ENCODE results near the gene NUDT12.

NUDT12 gene

DNA sequence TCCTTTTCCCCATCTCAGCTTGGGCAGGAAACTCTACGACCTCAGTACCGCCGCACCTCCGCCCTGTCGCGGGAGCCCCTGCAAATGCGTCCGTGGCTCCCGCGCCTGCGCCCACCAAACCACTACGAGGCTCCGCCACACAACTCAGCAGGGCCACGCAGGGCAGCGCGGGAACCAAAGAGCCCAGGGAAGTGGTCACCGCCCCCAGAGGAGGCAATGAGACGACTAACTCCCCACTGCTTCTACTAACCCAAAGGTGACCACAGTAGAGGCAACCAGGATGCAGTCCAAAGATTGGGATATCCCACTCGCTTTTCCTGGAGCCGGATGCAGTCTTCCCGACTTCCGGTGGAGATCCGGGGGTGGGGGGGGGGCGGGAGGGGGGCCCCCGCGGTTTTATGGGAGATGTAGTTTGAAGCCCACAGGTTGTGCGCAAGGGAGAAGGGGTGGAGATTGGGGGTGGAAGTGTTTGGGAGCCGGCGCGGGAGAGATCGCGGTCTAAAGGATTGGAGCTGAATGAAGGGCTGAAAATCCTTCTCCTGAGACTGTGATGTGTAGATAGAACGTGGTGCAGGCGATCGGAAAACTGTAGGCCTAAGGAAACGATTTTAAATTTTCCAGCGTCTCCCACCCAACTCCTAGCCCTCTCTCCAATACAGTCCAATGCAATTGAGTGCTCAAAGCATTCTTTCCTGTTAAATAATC lies at the start of gene NUDT12:
NUDT12 (minus strand) TSS at position 337 of the 705 bp plus-strand sequence. CDS start 2,541 bp downstream, outside the sequence.
- DNase-seq (ENCODE audit: low read depth, low spot score), result peak; percentile 71

DNA sequence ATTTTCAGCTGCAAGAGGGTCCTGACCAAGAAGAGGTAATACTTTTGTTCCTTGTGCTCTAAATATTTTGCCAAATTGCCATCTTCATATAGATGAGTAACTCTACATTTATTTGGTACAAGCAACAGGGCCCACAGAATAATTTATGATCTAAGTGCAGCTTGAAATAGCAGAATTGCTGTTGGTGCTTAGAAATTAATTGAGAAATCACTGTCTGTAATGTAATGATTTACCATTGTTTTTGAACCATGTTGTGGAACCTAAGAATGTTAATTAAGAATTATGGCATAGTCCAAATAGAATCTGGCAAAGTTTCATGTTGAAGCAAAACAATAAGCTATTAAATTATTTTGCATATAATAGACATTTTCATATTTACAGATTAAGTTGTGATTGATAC lies 44.8 kb upstream of the NUDT12 start:
- no peak for DNase-seq (ENCODE audit: low read depth, low spot score)

DNA sequence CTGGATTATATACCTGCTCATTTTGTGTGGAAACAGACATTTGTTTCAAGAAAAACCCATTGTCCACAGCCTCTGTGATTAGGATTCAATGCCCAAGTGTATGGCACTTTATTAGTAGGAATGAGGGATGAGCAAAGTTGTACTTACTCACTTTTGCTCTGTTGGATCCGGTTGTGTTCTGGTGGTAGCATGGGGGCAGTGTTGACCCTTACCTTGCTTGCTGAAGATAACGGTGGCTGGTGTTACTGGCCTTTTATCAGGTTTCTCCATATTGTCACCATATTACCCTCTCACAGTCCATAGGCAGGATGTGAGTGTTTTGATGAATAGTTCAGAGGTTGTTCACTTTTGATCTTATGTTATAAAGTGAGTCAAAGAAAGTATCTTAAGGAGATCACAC lies 42.7 kb upstream of the NUDT12 start:
- no peak for DNase-seq (ENCODE audit: low read depth, low spot score)

- no peak for DNase-seq (ENCODE audit: low read depth, low spot score)
These were observed 39.8 kb upstream of the NUDT12 start for GRCh38 chr5:103602438-103602837.

DNA sequence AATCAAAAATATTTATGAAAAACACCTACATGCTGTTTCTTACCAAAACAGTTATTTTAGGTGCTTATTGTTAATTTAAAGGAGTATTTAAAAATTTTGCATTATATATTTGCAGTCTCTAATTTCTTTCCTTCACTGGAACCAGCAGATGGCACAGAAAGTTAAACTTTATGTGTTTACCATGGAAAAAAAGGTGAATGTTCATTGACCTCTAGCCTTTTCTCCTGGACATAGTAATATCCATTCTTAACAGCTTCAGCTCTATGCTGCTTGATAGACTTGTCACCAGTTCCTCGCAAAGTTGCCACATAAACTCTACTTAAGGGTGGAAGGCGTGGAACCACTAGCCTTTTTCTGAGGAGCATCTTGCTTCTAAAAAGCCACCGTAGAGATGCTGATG lies 38.7 kb upstream of the NUDT12 start:
- no peak for DNase-seq (ENCODE audit: low read depth, low spot score)

GRCh38 chr5:103600086-103600485 lies 37.5 kb upstream of the NUDT12 start:
- DNase-seq (ENCODE audit: low read depth, low spot score), result no peak

GRCh38 chr5:103598997-103599566 lies 36.5 kb upstream of the NUDT12 start:
- no peak for DNase-seq (ENCODE audit: low read depth, low spot score)

GRCh38 chr5:103590221-103590620 lies 27.6 kb upstream of the NUDT12 start:
- no peak for DNase-seq (ENCODE audit: low read depth, low spot score)

- no peak for DNase-seq (ENCODE audit: low read depth, low spot score)
These were observed 27.2 kb upstream of the NUDT12 start for GRCh38 chr5:103589776-103590175.

GRCh38 chr5:103589357-103589756 lies 26.8 kb upstream of the NUDT12 start:
- DNase-seq (ENCODE audit: low read depth, low spot score), result no peak

DNA sequence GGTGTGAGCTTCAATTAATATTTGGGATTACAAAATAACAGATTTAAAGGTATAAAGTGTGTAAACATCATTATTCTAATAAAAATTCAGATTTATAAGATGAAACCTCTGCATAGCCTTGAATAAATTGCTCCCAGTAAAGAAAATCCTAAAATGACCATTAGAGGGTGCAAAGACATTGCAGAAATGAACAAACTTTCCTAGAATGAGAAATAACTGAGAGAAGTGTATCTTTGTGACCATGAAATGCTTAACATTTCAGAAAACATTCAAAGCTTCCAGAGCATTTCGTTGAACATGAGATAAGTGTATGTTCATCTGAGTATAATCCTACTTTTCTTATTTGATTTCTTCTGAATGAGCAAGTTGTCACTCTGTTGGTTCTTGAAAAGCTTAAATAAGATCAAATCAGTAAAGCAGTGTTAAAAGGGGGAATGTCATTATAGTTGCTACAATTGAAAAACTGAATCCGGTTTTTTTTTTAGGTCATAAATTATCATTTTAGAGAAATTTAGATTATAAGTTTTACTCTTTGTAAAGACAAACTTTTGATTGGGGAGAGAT lies 24.7 kb upstream of the NUDT12 start:
- no peak for DNase-seq (ENCODE audit: low read depth, low spot score)

DNA sequence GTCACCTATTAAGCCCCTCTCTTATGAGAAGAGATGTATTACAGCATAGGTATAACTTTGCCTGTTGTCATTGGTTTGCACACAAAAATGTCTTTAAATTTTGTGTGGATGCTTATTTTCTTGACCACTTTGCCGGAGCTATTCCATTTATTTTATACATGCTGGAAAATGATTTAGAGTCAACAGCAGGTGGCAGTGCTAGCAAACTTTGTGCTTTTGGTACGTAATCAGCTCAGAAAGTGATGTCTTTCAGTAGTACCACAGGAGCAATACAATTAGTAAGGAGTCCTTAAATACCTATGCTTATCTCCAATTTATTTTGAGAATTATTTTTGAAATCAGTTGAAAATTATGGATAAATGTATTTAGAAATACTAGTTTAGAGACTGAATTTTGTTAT lies 19.8 kb upstream of the NUDT12 start:
- peak; percentile 3 for DNase-seq (ENCODE audit: low read depth, low spot score)

DNA sequence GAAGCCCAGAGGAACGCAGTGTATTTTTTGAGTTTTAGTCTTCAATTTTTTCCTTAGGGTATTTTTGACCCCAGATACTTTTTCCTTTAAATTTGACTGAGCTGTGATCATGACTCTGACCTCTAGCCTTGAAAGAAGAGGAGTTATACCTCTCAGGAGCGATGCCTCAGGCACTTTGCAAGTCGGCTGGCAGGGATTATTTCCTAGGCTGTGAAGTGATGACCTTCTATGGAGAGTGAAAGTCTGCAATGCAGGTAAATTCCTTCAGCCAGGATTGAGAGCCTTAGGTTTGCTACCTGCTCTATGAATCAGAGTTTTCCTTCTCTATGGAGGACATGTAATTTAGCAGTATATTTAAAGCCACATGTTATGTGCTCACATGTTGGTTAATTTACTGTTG lies 10.8 kb upstream of the NUDT12 start:
- peak; percentile 25 for DNase-seq (ENCODE audit: low read depth, low spot score)

DNA sequence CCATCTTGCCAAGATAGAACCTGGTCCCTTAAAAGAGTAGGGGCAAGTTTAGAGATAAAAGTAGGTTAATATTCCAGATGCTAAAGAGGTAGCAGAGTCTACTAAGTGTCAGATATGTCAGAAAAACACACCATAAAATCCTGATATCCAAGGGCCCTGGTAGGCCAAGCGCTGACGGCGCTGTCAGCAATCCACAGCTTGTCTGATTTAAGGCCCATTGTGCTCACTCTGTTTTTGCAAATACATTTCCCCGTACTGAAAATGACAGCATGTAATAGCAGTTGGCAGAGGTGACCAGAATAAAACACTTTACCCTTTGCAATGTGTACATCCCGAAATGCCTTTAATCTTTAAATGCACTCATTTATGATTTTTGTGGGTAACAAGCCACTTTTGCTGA lies 9.9 kb upstream of the NUDT12 start:
- no peak for DNase-seq (ENCODE audit: low read depth, low spot score)

DNA sequence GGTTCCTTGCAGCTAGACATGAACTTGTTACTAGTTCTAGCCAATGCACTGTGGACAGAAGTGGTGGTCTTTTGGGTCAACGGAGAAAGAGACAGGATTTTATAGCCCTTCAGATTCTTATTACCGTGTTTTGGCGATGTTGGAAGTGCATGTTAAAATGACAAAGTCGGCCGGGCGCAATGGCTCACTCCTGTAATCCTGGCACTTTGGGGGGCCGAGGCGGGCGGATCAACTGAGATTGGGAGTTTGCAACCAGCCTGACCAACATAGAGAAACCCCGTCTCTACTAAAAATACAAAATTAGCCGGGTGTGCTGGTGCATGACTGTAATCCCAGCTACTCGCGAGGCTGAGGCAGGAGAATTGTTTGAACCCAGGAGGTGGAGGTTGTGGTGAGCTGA lies 9.1 kb upstream of the NUDT12 start:
- DNase-seq (ENCODE audit: low read depth, low spot score), result no peak

- no peak for DNase-seq (ENCODE audit: low read depth, low spot score)
These were observed 6.9 kb upstream of the NUDT12 start for GRCh38 chr5:103569313-103570060.

DNA sequence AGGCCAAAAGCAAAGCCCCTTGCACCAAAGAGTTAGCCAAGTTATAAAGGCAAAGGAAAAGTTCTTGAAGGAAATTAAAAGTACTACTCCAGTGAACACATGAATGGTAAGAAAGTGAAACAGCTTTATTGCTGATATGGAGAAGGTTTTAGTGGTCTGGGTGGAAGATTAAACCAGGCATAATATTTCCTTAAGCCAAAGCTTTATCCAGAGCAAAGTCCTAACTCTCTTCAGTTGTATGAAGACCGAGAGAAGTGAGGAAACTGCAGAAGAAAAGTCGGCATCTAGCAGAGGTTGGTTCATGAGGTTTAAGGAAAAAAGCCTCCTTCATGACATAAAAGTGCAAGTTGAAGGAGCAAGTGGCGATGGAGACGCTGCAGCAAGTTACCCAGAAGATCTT lies 3.1 kb upstream of the NUDT12 start:
- no peak for DNase-seq (ENCODE audit: low read depth, low spot score)

DNA sequence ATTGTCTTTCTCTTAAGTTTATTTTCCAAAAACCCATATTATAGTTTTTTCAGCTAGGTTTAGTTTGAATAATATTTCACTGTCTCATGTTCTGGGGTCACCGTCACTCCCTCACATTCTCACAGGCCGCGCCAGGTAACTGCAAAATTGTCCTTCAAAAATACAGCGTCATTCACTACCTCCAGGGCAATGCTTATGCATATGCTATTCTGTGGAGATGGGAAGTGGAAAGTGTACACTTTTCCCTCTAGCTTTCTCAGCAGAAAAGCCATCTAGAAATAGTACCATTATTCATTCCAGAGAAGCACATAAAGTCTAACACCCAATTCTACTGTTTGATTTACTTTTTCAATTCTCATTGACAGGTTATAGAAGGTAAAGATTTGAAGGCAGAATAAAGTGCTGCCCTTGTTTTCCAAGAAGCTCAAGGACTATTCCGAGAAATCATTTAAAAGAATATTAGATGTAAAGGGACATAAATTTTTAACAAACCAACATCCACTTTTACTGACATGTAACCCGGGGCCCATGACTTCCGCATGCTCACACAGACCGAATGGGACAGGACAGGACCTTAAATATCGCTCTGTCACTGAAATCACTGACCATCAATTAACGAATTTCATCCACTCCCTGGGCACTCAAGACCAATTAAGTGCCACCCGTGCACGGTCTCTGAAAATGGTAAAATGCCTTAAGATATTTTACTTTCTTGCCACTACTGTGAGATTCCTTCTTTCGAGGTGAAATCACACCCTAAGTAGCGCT lies 720 bp downstream of the NUDT12 start:
- DNase-seq (ENCODE audit: low read depth, low spot score), result no peak

- DNase-seq (ENCODE audit: low read depth, low spot score), result no peak
These were observed 1.8 kb downstream of the NUDT12 start for GRCh38 chr5:103560826-103561225.

GRCh38 chr5:103546858-103547257 lies 15.7 kb downstream of the NUDT12 start:
- DNase-seq (ENCODE audit: low read depth, low spot score), result no peak

DNA sequence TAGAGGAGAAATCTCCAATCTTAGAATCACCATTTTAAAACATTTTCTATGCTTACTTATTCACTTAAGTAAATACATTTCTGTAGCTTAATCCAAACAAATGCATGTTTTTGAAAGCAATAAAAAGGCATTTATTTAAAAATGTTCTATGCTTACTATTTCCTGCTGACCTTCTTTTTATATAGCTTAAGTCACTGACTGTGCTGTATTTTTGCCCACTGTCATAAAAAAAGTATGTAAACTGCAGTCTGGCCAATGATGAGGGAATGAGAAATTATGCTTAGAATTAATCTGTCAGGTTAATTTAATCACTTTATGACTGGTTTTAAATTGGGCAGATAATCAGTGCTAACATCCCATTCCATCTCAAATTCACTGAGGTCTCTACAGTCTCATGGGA lies 20.1 kb downstream of the NUDT12 start:
- DNase-seq (ENCODE audit: low read depth, low spot score), result no peak

- DNase-seq (ENCODE audit: low read depth, low spot score), result no peak
These were observed 21.0 kb downstream of the NUDT12 start for GRCh38 chr5:103541569-103541968.

Data from ELF-1 (cell line).